ENCODE data around the gene UCMA. TPM values are rescaled to one million over a fixed set of nuclear protein-coding genes. Genes with fewer than 3 reads are reported as not detected.
"Not testable (repeated sequence)": the region's sequence is repeated elsewhere in the genome, so short reads cannot be mapped to it uniquely, and the experiment has no call there.

The UCMA gene, protein sequence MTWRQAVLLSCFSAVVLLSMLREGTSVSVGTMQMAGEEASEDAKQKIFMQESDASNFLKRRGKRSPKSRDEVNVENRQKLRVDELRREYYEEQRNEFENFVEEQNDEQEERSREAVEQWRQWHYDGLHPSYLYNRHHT
- not detected for total RNA-seq

DNA sequence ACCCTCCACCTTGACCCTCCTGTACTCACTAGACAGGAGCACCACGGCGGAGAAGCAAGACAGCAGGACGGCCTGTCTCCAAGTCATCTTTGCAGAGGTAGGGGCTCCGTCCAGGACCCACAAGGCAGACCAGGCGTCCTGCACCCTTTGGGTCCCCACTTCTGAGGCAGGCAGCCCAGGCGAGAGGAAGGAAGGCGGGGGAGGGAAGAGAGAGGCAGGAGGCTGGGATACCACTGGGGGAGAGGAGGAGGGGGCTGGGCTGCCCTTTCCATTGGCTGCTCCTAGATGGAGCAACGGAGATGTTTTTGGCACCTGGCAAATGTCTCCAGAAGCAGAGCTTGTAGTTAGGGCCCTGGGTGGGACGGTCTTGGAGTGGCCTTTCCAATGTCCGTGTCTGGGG is at the start of gene UCMA:
Gene UCMA, minus strand, starts transcription at position 203 of the 400 bp plus-strand sequence. Its CDS starts 116 bp downstream, at position 87.
- no peak for TF ChIP-seq POLR2A (IDR thresholded peaks at IDR 0.05)
- no peak for TF ChIP-seq EP300 (IDR thresholded peaks at IDR 0.05)
- TF ChIP-seq CTCF (IDR thresholded peaks at IDR 0.05) = no peak
- no peak for DNase-seq (ENCODE audit: low spot score in 2 of 2)
- Histone ChIP-seq H3K4me1 (no peaks in the 10 kb centered on the region), H3K4me3 (no peak within 1 kb of the TSS), H3K9me3 (no peaks in the 10 kb centered on the region), H3K27ac (no peak within 1 kb of the TSS), H3K27me3 (no peaks in the 10 kb centered on the region), H3K36me3 (no peaks in the 10 kb centered on the region)
- WGBS, 2 donors = 63 to 71% methylated on average over 10 of the region's 10 CpGs

- not testable (repeated sequence) for H3K27me3 ChIP-seq; H3K27ac ChIP-seq; H3K9me3 ChIP-seq; H3K4me3 ChIP-seq; DNase-seq (ENCODE audit: low spot score in 2 of 2); H3K4me1 ChIP-seq
- WGBS, 2 donors = 91 to 93% methylated on average over 6 of the region's 6 CpGs
- peaks cover 0 to 95% (median 5%) of the 10 kb centered on the region in 3 donors for H3K36me3 ChIP-seq
These were observed 48.2 kb upstream of the UCMA start for GRCh38 chr10:13282348-13282747.

DNA sequence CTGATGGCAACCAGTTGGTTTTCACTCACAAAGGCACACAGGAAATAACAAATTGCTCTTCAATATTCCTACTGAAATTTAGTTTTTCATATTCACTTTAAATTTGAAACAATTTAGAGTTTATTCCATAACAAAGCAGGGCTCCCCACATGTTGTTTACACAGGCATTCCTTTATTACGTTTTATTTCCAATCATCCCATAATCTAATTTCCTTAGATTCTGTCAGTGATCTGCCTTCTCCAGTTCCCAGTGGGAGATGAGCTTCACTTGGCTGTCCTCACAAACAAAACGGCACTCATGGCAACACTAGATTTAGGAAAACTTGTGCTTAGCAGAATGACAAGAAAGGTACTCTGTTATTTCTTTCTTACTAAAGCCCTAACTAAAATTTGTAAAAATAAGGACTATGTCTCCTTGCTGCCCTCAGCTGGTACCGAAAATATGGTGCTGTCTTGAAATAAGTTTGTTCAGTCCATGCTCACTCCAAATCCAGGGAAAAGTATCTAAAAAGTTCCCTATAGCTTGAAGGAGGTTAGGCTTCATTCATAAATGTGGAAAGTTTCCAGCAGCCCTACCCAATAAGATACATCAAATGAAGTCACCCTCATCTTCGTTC is 42.7 kb upstream of the UCMA start:
- Histone ChIP-seq H3K4me3 (no peak overlapping the region), H3K27me3 (no peaks in the 10 kb centered on the region), H3K4me1 (peaks cover 0 to 13% (median 4%) of the 10 kb centered on the region in 4 donors), H3K36me3 (peaks cover 0 to 44% (median 5%) of the 10 kb centered on the region in 3 donors), H3K9me3 (no peaks in the 10 kb centered on the region), H3K27ac (no peak overlapping the region)
- peak in 1 of 2 donors; percentile 19 for DNase-seq (ENCODE audit: low spot score in 2 of 2)
- 45% methylated on average over 4 of the region's 4 CpGs for WGBS, 2 donors
- TF ChIP-seq EP300 (IDR thresholded peaks at IDR 0.05) = no peak

- Histone ChIP-seq H3K4me1 (peaks cover 0 to 20% (median 4%) of the 10 kb centered on the region in 4 donors), H3K36me3 (peaks cover 0 to 37% (median 5%) of the 10 kb centered on the region in 3 donors)
- DNase-seq (ENCODE audit: low spot score in 2 of 2); H3K27me3 ChIP-seq; H3K27ac ChIP-seq; H3K9me3 ChIP-seq; H3K4me3 ChIP-seq: not testable (repeated sequence)
- WGBS, 2 donors = 96 to 97% methylated on average over 11 of the region's 11 CpGs
These were observed 42.0 kb upstream of the UCMA start for GRCh38 chr10:13276146-13276545.

GRCh38 chr10:13272164-13272571 is 38.0 kb upstream of the UCMA start:
- 25 to 35% methylated on average over 11 to 12 of the region's 12 CpGs for WGBS, 2 donors
- Histone ChIP-seq H3K27me3 (no peaks in the 10 kb centered on the region), H3K4me1 (peaks cover 0 to 22% (median 4%) of the 10 kb centered on the region in 4 donors), H3K4me3 (peak overlapping the region in 1 of 4 donors; percentile 3), H3K27ac (peak overlapping the region in 2 of 4 donors; percentile 55 to 63), H3K9me3 (no peaks in the 10 kb centered on the region), H3K36me3 (no peaks in the 10 kb centered on the region)
- DNase-seq (ENCODE audit: low spot score in 2 of 2) = peak; percentile 58 to 60
- TF ChIP-seq CTCF (IDR thresholded peaks at IDR 0.05) (no peak), EP300 (IDR thresholded peaks at IDR 0.05) (peak in 1 of 2 donors; percentile 54), POLR2A (IDR thresholded peaks at IDR 0.05) (no peak)

GRCh38 chr10:13271552-13272163 is 37.5 kb upstream of the UCMA start:
- DNase-seq (ENCODE audit: low spot score in 2 of 2) = peak; percentile 10 to 29
- WGBS, 2 donors = 25 to 31% methylated on average over 14 of the region's 14 CpGs
- Histone ChIP-seq H3K27me3 (no peaks in the 10 kb centered on the region), H3K4me1 (peaks cover 0 to 22% (median 4%) of the 10 kb centered on the region in 4 donors), H3K27ac (peak overlapping the region in 3 of 4 donors; percentile 38 to 63 (median 55)), H3K4me3 (no peak overlapping the region), H3K9me3 (no peaks in the 10 kb centered on the region), H3K36me3 (no peaks in the 10 kb centered on the region)
- TF ChIP-seq CTCF (IDR thresholded peaks at IDR 0.05) (peak in 4 of 5 experiments; percentile 21 to 33 (median 26)), POLR2A (IDR thresholded peaks at IDR 0.05) (no peak)

All from tibial nerve (tissue), 4 donors.